ENCODE data around the gene SLC20A1.
"Not testable (repeated sequence)": the region's sequence is repeated elsewhere in the genome, so short reads cannot be mapped to it uniquely, and the experiment has no call there.

SLC20A1 gene

DNA sequence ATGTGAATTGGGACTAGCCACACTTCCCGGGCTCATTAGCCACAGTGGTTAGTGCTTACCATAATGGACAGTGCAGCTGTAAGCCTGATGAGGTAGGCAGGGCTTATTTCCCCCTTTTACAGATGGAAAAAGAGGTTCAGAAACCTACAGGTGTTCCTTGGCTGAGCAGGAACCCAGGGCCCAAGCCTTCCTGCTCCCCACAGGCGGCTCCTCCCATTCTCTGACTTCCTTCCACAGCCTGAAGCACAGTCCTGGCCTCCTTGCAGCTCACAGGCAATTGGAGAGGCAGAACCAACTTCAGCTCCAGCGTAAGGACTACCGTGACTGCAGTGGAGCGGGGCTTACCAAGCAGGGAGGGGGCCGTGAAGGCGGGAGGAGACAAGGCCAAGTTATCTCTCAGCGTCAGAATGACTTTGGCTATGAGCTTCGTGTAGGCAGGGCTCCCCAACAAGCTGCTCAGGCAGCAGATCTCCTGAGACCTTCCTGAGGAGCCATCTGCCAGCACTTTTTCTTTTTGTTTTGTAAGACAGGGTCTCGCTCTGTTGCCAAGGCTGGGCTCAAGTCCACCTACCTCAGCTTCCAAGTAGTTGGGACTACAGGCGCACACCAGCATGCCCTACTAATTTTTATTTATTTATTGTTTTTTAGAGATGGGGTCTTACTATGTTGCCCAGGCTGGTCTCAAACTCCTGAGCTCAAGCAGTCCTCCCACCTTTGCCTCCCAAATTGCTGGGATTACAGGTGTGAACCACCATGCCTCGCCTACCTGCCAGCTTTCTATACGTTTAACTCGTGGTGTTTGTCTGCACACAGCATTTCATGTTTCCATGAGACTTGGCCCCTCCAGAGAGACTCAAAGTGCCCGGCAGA is 40.8 kb downstream of the SLC20A1 start:
- no peak for DNase-seq

DNA sequence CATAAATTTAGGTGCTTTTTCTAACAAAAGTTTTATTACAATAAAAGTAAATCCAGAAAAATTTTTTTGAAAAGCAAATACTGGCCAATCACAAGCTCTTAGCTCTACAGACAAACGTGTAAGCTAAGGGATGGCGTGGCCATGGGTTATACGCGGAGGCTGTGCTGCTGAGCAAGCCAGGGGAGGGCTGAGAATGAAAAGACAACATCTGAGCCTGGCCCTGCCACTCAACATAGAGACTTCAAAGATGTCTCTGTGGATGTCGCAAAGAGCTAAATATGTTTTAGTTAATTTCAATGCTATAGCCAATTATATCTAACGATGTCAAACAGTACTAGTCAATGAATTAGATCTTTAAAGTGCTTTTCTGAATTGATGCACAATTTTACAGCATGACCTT is 41.8 kb downstream of the SLC20A1 start:
- no peak for DNase-seq

DNA sequence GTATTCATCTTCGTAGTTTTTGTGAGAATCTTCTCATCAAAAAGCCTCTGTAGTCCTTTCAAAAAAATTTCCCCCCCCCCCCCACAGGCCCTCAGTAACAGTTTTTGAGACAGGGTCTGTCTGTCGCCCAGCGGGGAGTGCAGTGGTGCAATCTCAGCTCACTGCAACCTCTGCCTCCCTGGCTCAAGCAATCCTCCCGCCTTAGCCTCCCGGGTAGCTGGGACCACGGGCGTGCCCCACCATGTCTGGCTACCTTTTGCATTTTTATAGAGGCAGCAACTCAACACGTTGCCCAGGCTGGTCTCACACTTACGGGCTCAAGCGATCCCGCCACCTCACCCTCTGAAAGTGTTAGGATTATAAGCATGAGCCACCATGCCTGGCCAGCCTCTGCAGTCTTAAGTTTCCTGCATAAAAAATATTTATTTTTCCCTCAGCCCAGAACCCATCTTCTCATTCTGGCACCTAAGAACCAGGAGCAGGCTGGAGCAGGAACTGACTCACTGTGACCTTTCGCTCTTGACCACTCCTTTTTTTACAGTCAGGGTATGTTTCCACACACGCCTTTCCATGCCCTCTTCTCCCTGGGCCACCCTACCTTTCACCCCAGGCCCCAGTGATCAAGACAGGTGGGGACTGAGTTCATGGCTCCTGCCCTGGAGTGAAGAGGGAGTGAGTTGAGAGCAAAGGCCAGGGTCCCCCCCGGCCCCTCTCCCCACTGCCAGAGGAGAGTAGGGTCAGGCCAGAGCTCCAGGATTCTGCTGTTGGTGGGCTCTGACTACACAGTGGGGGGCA is 42.5 kb downstream of the SLC20A1 start:
- no peak for DNase-seq

DNA sequence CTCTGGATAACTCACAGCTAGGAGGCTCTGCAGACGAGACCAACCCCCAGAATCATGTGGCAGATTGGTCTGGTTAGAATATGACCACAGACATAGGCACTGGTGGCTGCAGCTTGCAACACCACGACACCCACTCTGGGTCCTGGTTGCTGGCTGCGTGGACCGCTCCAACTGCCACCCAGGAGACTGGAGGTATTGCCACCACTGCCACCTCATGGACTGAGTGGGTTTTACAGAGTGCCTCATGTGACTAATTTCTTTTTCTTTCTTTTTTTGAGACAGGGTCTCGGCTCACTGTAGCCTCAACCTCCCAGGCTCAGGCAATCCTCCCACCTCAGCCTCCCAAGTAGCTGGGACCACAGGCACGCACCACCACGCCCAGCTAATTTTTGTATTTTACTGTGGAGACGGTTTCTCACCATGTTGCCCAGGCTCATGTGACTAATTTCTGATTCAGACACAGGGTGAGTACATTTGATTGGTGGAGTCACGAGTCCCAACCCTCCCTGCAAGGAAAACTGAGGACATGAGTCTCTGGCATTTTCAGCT is 45.2 kb downstream of the SLC20A1 start:
- DNase-seq, result no peak

DNA sequence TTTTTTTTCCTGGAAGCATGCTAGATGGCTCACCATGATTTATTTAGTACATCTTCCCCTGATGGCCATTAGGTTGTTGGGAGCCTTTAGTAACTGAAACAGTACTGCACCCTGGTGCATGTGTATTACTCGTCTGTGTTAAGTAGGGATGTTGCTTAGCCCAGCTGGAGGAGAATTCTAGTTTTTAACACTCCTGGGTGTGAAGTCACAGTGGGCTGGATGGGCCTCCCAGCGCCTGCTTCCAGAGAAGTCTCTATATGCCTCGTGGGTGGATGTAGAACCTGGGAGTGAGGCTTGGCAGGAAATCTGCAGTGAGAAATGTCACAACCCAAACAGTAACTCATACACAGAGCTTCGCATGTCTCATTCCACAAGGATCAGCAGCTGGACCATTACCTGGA is 46.1 kb downstream of the SLC20A1 start:
- no peak for DNase-seq

DNA sequence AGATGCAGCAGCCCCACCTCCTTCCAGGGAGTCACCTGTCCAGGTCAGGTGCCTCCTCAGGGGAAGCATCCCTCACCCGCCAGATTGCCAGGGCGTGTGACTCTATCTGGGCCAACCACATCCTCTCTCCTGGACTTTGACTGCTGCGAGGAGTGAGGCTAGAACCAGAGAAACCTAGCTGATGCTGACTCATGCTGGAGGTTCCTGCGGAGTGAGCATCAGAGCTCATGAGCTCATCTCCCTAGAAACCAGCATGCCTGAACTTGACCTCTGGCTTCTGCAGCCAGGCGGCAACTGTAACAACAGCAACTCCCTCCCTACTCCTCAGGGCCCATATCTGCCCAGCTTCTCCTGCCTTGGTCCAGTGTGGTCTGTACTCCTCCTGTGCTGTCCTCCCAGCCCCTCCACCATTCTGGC is 46.8 kb downstream of the SLC20A1 start:
- peak; percentile 20 for DNase-seq

DNA sequence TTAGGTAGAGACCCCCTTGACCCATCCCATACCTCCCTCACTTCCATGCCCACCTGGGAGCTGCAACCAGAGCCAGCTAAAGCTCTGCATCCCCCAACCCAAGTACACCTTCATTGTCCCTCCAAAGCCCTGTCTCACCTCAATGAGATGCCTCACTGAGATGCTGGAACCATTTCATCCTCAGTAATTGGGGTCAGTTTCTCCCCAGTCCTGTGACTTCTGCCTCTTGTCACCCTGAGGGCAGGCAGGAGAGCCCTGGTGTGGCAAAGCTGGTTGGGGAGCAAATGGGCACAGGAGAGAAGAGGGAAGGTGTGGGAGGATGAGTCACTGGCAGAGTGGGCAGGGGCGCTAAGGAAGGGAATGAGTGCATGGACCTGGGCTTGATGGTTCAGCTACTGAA is 47.2 kb downstream of the SLC20A1 start:
- DNase-seq, result no peak

DNA sequence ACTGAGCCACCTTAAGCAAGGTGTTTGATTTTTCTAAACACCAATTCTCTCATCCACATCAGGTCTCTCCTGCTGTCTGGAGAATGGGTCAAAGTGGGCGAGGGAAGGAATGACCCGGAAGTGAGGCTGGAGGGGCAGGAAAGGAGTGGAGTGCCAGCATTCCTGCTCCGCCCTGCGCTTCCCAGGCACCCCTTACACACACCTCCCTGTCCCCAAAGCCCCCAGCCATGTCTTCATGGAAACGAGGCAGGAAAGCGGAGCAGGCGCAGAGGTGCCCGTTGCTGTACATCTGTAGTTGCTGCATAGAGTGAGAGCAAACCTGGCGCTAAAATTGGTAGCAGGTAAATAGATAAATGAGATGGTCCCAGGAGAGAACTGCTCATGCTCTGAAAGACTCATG is 47.9 kb downstream of the SLC20A1 start:
- DNase-seq, result no peak

DNA sequence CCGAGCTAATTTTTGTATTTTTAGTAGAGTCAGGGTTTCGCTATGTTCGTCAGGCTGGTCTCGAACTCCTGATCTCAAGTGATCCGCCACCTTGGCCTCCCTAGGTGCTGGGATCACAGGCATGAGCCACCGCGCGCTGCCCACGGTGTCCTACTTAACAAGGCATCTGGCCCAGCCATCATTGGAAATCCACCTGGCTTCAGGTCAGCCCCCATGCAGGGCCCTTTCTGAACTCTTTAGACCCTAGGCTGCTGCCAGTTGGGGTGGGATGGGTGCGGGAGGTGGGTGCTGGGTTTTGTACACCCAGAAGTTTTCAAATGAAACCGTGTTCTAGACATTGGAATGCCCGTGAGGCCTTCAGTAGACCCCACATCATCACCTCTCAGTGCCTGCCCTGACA is 48.4 kb downstream of the SLC20A1 start:
- DNase-seq, result no peak

DNA sequence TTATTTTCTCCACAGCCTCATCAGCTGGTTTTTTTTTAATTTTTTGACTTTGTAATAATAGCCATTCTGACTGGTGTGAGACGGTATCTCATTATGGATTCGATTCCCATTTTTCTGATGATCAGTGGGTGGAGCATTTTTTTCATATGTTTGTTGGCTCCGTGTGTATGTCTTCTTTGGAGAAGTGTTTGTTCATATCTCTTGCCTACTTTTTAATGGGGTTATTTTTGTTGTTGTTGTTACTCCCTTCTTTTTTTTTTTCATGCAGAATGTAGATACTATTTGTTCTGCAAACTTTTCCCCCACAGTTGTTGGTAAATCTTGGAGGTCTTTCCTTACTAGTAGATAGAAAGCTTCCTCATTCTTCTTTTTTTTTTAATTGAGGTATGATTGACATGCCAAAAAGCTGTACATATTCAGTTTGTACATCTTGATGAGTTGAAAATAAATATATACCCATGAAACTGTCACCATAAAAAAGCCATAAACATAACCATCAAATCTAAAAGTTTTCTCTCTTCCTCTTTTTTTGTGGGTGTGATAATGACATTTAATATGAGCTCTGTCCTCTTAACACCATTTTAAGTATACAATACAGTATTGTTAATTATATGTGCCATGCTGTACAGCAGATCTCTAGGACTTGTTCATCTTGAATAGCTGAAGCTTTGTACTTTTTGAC is 53.2 kb downstream of the SLC20A1 start:
- DNase-seq, result no peak

DNA sequence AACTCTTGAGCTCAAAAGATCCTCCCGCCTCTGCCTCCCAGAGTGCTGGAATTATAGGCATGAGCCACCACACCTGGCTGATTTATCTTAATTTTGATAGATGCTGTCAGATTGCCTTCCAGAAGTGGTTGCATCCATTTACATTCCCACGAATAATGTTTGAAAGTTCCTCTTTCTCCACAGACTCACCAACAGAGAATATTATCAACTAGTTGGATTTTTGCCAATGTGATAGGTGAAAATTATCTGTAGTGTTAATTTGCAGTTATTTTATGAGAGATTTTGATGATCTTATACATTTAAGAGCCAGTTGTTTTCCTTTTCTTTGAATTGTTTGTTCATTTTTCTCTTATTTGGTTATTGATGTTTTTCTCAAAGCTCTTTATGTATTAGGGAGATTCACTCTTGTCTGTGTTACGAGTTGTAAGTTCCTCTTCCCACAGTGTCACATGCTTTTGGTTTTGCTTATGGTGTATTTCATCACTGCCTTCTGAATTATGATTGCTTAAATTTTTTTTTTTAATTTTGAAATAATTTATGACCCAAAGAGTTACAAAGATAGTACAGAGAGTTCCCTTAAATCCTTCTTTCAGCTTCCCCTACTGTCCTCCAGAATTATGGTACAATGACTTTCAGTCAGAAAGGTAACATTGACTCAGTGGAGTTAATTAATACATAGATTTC is 54.4 kb downstream of the SLC20A1 start:
- DNase-seq, result no peak

DNA sequence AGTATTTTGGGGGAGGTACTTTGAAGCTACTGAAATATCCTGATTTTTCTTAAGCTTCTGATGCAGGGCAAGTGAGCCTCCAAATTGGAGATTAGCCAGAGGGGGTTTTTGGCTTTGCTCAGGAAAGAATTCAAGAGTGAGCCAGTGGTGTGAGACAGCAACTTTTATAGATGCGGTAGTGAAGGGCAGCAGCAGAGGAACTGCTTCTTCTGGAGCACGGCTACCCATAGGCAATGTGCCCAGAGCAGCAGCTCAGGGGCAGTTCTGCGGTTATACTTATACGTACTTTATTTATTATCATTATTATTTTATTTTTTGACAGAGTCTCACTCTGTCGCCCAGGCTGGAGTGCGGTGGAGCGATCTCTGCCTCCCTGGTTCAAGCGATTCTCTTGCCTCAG is 55.3 kb downstream of the SLC20A1 start:
- no peak for DNase-seq

DNA sequence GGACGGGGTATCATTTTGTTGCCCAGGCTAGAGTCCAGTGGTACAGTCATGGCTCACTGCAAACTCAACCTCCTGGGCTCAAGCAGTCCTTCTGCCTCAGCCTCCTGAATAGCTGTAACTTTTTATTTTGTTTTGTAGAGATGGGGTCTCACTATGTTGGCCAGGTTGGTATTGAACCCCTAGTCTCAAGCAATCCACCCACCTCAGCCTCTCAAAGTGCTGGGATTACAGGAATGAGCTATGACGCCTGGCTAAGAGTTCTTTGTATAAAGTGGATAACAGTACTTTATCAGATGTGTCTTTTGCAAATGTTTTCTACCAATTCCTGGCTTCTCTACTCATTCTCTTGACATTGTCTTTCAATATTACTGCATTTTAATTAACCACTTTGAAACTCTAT is 57.9 kb downstream of the SLC20A1 start:
- DNase-seq, result no peak

DNA sequence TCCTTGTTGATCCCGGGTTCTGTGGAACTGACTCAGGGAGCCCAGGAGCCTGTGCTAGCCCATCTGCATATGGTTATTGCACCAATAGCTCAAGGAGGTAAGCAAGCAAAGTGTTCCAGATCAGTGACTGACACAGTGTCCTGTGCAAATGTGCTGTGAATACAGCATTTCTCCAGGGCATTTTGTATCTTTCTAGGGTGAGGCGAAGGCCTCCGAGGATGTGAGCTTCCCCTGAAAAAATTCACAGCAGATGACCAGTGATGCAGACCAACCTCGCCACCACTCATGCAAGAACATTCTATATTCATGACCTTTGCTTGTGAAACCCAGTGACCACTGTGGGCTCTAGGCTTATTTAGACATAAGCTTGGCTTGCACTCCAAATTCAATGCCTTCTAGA is 59.8 kb downstream of the SLC20A1 start:
- no peak for DNase-seq

DNA sequence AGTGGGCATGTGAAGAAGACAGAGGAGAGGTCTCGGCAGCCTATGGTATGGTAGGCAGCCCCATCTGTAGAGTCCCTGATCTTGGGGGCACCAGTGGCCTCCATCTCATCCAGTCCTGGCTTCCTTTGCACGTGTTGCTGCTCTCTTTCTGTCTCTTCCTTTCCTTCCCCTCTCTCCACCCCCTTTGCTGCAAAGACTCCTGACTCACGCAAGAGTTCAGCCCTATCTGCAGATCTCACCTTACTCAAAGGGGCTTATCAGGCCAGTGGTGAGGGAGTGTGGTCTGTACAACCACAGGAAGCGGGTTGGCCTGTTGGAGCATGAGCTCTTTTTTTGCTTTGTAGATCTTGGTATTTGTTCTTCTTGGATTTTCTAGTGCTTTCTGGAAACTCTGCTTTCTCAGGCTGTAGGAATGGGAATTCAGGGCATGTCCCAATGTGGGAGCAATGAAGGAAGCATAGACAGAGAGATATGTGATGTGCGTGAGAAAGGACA is 60.5 kb downstream of the SLC20A1 start:
- DNase-seq, result no peak

DNA sequence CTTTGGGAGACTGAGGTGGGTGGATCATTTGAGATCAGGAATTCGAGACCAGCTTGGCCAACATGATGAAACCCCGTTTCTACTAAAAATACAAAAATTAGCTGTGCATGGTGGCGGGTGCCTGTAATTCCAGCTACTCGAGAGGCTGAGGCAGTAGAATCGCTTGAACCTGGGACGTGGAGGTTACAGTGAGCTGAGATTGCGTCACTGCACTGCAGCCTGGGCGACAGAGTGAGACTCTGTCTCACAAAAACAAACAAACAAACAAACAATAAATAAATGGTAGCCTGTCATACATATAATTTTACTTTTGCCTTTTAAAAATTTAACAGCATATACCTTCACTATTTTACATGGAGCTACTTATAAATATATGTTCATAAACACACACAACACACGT is 61.2 kb downstream of the SLC20A1 start:
- not testable (repeated sequence) for DNase-seq

DNA sequence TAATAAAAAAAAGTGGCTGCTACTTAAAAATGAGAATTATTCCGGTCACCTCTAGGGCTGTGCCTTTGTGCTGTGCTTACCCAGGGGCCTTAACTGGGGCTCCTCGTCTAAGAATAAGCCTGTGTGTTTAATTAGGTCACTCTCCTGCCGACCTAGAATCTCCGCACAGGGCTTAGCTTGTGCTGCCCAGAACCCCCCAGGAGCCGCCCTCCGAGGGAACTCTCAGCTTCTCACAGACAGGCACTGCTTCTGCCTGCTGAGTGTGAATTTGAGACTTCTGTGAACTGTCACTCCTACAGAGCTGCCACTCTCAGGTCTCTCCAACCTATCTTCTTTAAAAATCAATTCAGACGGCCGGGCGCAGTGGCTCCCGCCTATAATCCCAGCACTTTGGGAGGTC is 63.2 kb downstream of the SLC20A1 start:
- DNase-seq, result no peak

DNA sequence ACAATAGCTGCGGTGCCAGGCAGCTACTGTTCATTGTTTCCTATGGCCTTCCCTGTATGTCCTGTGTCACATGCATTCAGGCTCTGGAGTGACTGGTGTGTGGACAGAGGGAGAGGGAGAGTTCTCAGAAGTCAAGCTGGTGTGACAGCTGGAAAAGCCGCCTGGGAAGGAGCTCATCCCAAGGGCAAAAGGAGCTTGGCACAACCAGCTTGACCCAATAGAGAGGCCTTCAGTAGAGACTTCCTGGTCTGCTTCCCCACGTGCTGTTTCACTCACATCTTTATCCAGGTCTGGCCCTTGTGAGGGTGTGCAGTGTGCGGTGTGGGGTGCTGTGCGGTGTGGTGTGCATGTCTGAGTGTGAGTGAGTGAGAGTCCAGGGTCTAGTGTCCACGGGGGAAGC is 64.0 kb downstream of the SLC20A1 start:
- no peak for DNase-seq

DNA sequence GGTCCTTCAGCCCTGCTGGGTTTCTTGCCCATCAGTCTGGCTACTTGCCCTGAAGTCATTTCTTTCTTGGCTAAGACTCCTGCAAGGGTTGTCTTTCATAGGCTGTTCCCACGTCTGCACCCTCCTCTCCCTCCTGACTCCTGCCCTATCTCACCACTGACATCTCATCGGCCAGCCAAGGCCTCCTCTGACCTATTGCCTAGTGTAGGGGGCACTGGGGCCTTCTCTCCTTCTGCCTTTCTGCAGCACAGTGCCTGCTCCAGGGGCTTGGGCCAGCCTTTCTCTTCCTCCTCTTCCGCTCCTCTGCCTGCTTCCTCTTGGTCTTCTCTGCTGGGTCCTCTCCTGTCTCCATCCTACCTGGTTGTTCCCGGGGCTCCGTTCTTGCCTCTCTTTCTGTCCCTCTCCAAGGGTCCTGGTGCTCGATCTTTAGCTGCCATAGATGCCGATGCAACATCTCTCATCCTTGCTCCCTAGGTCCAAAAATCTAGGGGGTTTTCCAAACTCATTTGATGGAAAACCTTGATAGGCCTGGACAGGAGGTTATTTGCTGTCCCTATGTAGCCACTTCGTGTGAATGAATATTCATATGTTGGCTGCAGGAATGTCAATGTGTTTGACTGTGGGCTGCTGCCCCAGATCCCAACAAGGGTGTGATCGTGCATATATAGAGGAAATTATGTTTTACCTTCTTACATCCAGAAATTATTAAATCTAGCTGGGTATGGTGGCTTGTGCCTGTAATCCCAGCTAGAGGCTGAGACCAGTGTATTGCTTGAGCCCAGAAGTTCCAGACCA is 65.4 kb downstream of the SLC20A1 start:
- DNase-seq, result no peak

DNA sequence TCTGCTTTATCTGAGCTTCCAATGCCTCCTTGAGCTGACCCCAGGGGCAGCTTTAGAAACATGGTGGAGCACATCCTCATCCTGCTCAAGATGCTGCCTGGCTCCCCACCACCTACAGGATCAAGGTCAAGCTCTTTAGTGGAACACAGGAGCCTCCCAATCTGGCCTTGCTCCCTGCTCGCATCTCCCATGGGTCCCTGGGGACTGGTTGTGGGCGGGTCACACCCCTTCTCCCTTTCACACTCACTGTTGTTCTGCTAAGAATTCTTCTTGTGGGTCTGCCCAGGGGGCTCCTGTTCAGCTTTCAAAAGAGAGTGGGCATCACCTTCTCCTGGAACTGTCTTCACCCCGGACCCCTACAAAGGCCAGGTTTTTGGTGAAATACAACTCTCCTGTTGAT is 66.7 kb downstream of the SLC20A1 start:
- no peak for DNase-seq

DNA sequence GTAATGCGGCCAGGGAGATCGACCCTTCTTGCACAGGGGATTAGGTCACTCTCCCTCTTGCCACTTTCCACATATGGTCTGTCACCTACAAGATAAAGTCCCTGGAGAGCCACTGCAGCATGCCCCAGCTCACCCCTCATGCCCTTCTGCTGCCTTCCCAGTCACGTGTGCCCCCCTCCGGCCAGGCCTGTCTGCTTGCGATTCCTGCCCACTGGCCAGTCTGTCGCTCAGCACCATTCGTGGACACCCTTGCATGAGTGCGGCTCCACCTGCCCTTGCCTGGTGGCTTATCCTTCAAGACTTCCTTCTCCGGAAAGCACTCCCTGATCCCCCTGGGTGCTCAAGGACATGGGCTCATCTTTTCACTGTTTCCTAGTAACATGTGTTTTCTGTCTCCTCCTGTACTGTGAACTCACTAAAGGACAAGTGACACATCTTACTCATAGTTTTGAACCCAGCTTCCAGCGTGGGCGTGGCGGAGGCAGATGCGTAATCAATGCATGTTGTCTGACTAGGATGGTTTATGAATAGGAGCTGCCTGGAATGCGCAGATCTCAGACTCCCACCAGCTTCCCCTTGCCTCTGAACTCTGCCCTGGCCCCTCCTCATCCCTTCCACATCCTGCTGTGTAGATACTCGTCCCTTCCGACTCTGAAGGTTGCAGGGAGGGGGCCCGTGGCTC is 67.3 kb downstream of the SLC20A1 start:
- no peak for DNase-seq

Data from NCI-H2107 (cell line).